CD4-positive, alpha-beta memory T cell (primary cell): ENCODE results near the gene FXYD1. TPM values are rescaled to one million over a fixed set of nuclear protein-coding genes. Genes with fewer than 3 reads are reported as not detected.

ENCODE experiments used
- CTCF ChIA-PET: fragments of 350-600 bp; sonication (Branson Sonifier 250); formaldehyde crosslinking; loops from one replicate; lab custom pipeline; 2021; ENCODE audit warnings: inconsistent platforms; ENCODE audit not compliant: partially characterized antibody; lab: Charles Lee
- POLR2A ChIA-PET: fragments of 350-600 bp; sonication (Branson Sonifier 250); formaldehyde crosslinking; loops from one replicate; lab custom pipeline; 2021; ENCODE audit not compliant: partially characterized antibody; lab: Charles Lee
- DNase-seq, 5 donors: peaks; one replicate each; pipeline versions ENCODE4 v3.0.0 to v3.0.0-alpha.2; 2020 to 2022; ENCODE audit warnings: mixed read lengths in 1 of 5
- H3K27ac ChIP-seq: one replicate; pipeline ENCODE4 v1.7.0; 2013; ENCODE audit warnings: low read depth, low read length
- H3K27me3 ChIP-seq: 2 replicates; pipeline ENCODE4 v1.7.0; 2013; ENCODE audit warnings: mild to moderate bottlenecking, low read length, moderate library complexity; ENCODE audit not compliant: insufficient read depth
- H3K36me3 ChIP-seq: 2 replicates; pipeline ENCODE4 v1.7.0; 2013; ENCODE audit warnings: mild to moderate bottlenecking, low read length, moderate library complexity; ENCODE audit not compliant: insufficient read depth
- H3K4me1 ChIP-seq: 2 replicates; pipeline ENCODE4 v1.7.0; 2013; ENCODE audit warnings: mild to moderate bottlenecking, low read length, moderate library complexity; ENCODE audit not compliant: insufficient read depth
- H3K4me3 ChIP-seq, 2 donors: one replicate each; pipeline ENCODE4 v1.7.0; 2013; ENCODE audit warnings: low read length in 2 of 2, mild to moderate bottlenecking in 1 of 2
- H3K9me3 ChIP-seq, 2 donors: one replicate each; pipeline ENCODE4 v1.7.0; 2013; ENCODE audit warnings: low read length in 2 of 2, control low read depth in 1 of 2; ENCODE audit not compliant: control insufficient read depth in 1 of 2
- H3K27ac Mint-ChIP-seq, 7 donors: one replicate each; pipeline ENCODE4 v1.8.0; 2020 to 2021; ENCODE audit warnings: mixed read lengths in 7 of 7, mild to moderate bottlenecking in 6 of 7, inconsistent platforms in 3 of 7, moderate library complexity in 3 of 7
- H3K27me3 Mint-ChIP-seq, 2 donors: one replicate each; pipeline ENCODE4 v1.8.0; 2020 to 2021; ENCODE audit warnings: mixed read lengths in 2 of 2
- H3K36me3 Mint-ChIP-seq, 2 donors: one replicate each; pipeline ENCODE4 v1.8.0; 2020 to 2021; ENCODE audit warnings: mixed read lengths in 2 of 2, inconsistent platforms in 1 of 2, mild to moderate bottlenecking in 1 of 2
- H3K4me1 Mint-ChIP-seq, 4 donors: one replicate each; pipeline ENCODE4 v1.8.0; 2020 to 2021; ENCODE audit warnings: mixed read lengths in 4 of 4, mild to moderate bottlenecking in 1 of 4
- H3K4me3 Mint-ChIP-seq, 8 donors: one replicate each; pipeline ENCODE4 v1.8.0; 2020 to 2021; ENCODE audit warnings: mixed read lengths in 8 of 8, mild to moderate bottlenecking in 7 of 8, moderate library complexity in 6 of 8, inconsistent platforms in 3 of 8
- H3K9me3 Mint-ChIP-seq, 8 donors: one replicate each; pipeline ENCODE4 v1.8.0; 2020 to 2021; ENCODE audit warnings: mixed read lengths in 8 of 8, mild to moderate bottlenecking in 5 of 8, inconsistent platforms in 3 of 8, moderate library complexity in 1 of 8
- intact Hi-C: fragments of 100-400 bp; cut with micrococcal nuclease; formaldehyde crosslinking; loops from one replicate; pipeline ENCODE4 v1.15.1; 2023
- polyA plus RNA-seq, 2 donors: library from polyadenylated mRNA; unstranded; fragments of 300-500 nt; fragmentation: Illumina TruSeq; gene quantifications; one replicate each; pipeline ENCODE4 v1.2.3, GENCODE V29; 2021
- total RNA-seq, 2 experiments: library from RNA; stranded (reverse); gene quantifications; one replicate each; pipeline ENCODE4 v1.2.3, GENCODE V29; 2021

The FXYD1 gene
- total and polyA plus RNA-seq, 4 experiments from 2014 or later, result 0.58 to 4.4 (median 3.4) TPM

DNA sequence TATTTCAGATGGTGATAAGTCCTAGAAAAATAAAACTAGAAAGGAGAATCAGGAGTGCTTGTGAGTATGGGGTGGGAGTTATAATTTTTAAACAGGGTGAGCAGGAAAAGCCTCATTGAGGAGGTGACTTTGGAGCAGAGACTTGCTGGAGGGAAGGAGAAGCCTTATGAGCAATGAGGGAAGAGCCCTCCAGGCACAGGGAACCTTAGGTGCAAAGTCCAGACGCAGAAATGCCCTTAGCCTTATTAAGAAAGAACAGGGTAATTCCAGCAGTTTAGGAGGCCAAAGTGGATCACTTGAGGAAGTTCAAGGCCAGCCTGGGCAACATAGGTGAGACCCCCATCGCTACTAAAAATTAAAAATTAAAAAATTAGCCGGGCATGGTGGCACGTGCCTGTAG, 44.0 kb upstream of the FXYD1 start:
- Mint-ChIP-seq H3K36me3 (no peaks in the 10 kb centered on the region), H3K4me1 (peaks cover 0 to 6% (median 3%) of the 10 kb centered on the region in 4 donors), H3K4me3 (no peak overlapping the region), H3K9me3 (no peaks in the 10 kb centered on the region), H3K27me3 (peaks cover 6 to 7% of the 10 kb centered on the region in 2 donors), H3K27ac (no peak overlapping the region)
- ChIA-PET POLR2A (no interaction called here), CTCF (no interaction called here)
- Histone ChIP-seq H3K4me1 (peaks cover 7% of the 10 kb centered on the region), H3K9me3 (no peaks in the 10 kb centered on the region), H3K36me3 (no peaks in the 10 kb centered on the region), H3K4me3 (no peak overlapping the region), H3K27me3 (no peaks in the 10 kb centered on the region), H3K27ac (no peak overlapping the region)
- no peak for DNase-seq
- intact Hi-C loops, result no loop called here

GRCh38 chr19:35095667-35096368, 42.8 kb upstream of the FXYD1 start:
- H3K4me1 Mint-ChIP-seq, result no peaks in the 10 kb centered on the region
- POLR2A ChIA-PET, result no interaction called here

DNA sequence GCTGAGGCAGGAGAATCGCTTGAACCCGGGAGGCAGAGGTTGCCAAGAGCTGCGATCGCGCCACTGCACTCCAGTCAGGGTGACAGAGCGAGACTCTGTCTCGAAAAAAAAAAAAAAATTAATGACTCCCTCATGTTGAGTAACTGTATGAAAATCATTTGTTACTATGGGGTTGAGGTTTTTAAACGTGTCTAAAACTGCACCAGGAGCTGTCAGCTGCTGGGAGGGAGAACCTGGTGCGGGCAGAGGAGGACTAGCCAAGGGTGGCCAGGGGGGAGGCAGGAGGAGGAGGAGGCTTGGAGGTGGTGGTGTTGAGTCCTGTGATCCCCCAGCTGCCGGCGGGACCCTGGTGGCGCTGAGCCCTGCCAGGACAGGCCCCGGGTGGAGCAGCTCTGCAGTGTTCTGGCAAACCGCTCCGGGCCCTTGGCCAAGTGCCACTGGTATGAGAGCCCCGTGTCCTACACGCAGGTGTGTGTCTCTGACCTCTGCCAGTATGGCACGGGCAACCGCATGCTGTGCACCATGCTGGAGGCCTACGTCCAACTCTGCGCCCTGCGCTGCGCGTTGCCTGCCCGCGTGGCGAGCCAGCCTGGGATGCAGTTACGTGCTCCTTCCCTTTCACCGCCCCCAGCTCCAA, 40.1 kb upstream of the FXYD1 start:
- DNase-seq, result no peak
- Histone ChIP-seq H3K9me3 (no peaks in the 10 kb centered on the region), H3K36me3 (no peaks in the 10 kb centered on the region), H3K27me3 (no peaks in the 10 kb centered on the region), H3K27ac (no peak overlapping the region), H3K4me1 (no peaks in the 10 kb centered on the region), H3K4me3 (no peak overlapping the region)
- CTCF ChIA-PET, result no interaction called here
- peaks cover 0 to 2% of the 10 kb centered on the region in 2 donors for H3K27me3 Mint-ChIP-seq
- POLR2A ChIA-PET, result no interaction called here
- H3K36me3 Mint-ChIP-seq, result no peaks in the 10 kb centered on the region
- no peak overlapping the region for H3K27ac Mint-ChIP-seq
- no peak overlapping the region for H3K4me3 Mint-ChIP-seq
- intact Hi-C loops, result no loop called here
- H3K9me3 Mint-ChIP-seq, result no peaks in the 10 kb centered on the region
- no peaks in the 10 kb centered on the region for H3K4me1 Mint-ChIP-seq

More at GRCh38 chr19:35095667-35096368, 42.8 kb upstream of the FXYD1 start:
- CTCF ChIA-PET, result interaction anchor here (1.1 kb wide), 1 partner anchor 51 kb away, joined by 4 read pairs; no protein-coding TSS in a partner anchor
- Histone ChIP-seq H3K9me3 (no peaks in the 10 kb centered on the region), H3K27ac (no peak overlapping the region), H3K4me1 (no peaks in the 10 kb centered on the region), H3K27me3 (no peaks in the 10 kb centered on the region), H3K36me3 (no peaks in the 10 kb centered on the region), H3K4me3 (no peak overlapping the region)
- no peaks in the 10 kb centered on the region for H3K36me3 Mint-ChIP-seq
- DNase-seq, result no peak
- H3K27me3 Mint-ChIP-seq, result peaks cover 0 to 2% of the 10 kb centered on the region in 2 donors
- no peaks in the 10 kb centered on the region for H3K9me3 Mint-ChIP-seq
- no peak overlapping the region for H3K27ac Mint-ChIP-seq
- H3K4me3 Mint-ChIP-seq, result no peak overlapping the region
- intact Hi-C loops, result no loop called here

DNA sequence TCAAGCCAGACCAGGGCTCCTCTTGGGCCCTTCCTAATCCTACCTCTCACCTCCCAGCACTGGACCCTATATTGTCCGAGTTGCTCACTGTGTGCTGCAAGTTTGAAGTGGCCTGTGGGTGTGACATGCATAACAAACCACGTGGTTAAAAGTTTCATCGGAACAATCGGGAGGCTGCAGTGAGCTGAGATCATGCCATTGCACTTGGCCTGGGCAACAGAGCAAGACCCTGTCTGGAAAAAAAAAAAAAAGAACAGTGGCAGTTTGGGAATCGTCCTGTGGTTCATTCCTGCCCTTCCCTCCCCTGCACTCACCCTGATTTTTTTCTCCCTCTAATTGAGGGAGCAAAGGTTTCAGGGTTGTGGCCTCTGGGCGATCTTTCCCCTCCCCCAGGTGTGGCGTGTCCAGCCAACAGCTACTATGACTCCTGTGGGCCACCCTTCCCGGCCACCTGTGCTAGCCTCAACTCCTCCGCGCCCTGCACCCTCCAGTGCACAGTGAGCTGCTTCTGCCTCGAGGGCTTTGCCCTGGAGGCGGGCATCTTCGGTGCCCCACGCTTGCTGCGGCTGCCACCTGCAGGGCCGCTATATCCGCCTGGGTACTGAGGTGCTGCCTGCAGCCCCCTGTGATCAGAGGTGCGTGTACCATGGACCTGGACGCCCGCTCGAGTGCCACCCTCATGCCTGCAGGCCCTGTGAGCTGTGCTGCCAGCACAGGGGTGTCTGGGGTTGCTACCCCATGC, 39.3 kb upstream of the FXYD1 start:
- Mint-ChIP-seq H3K27me3 (peaks cover 0 to under 1% of the 10 kb centered on the region in 2 donors), H3K4me3 (no peak overlapping the region), H3K4me1 (no peaks in the 10 kb centered on the region), H3K27ac (no peak overlapping the region), H3K36me3 (no peaks in the 10 kb centered on the region), H3K9me3 (no peaks in the 10 kb centered on the region)
- intact Hi-C loops, result no loop called here
- CTCF ChIA-PET, result interaction anchor here (0.8 kb wide), 1 partner anchor 55 kb away, joined by 4 read pairs; no protein-coding TSS in a partner anchor
- Histone ChIP-seq H3K4me3 (no peak overlapping the region), H3K27me3 (no peaks in the 10 kb centered on the region), H3K4me1 (no peaks in the 10 kb centered on the region), H3K36me3 (no peaks in the 10 kb centered on the region), H3K27ac (no peak overlapping the region), H3K9me3 (no peaks in the 10 kb centered on the region)
- POLR2A ChIA-PET, result no interaction called here
- DNase-seq, result no peak

GRCh38 chr19:35099897-35100275, 38.7 kb upstream of the FXYD1 start:
- Histone ChIP-seq H3K4me1 (no peaks in the 10 kb centered on the region), H3K27me3 (no peaks in the 10 kb centered on the region), H3K9me3 (no peaks in the 10 kb centered on the region), H3K36me3 (no peaks in the 10 kb centered on the region), H3K27ac (no peak overlapping the region), H3K4me3 (no peak overlapping the region)
- Mint-ChIP-seq H3K36me3 (no peaks in the 10 kb centered on the region), H3K27ac (no peak overlapping the region), H3K9me3 (no peaks in the 10 kb centered on the region), H3K27me3 (no peaks in the 10 kb centered on the region), H3K4me1 (no peaks in the 10 kb centered on the region), H3K4me3 (no peak overlapping the region)
- DNase-seq, result no peak
- intact Hi-C loops, result no loop called here
- POLR2A ChIA-PET, result no interaction called here
- CTCF ChIA-PET, result interaction anchor here (0.8 to 1.6 kb wide), 2 partner anchors 8 to 56 kb away, joined by 4 to 5 read pairs; no protein-coding TSS in a partner anchor

DNA sequence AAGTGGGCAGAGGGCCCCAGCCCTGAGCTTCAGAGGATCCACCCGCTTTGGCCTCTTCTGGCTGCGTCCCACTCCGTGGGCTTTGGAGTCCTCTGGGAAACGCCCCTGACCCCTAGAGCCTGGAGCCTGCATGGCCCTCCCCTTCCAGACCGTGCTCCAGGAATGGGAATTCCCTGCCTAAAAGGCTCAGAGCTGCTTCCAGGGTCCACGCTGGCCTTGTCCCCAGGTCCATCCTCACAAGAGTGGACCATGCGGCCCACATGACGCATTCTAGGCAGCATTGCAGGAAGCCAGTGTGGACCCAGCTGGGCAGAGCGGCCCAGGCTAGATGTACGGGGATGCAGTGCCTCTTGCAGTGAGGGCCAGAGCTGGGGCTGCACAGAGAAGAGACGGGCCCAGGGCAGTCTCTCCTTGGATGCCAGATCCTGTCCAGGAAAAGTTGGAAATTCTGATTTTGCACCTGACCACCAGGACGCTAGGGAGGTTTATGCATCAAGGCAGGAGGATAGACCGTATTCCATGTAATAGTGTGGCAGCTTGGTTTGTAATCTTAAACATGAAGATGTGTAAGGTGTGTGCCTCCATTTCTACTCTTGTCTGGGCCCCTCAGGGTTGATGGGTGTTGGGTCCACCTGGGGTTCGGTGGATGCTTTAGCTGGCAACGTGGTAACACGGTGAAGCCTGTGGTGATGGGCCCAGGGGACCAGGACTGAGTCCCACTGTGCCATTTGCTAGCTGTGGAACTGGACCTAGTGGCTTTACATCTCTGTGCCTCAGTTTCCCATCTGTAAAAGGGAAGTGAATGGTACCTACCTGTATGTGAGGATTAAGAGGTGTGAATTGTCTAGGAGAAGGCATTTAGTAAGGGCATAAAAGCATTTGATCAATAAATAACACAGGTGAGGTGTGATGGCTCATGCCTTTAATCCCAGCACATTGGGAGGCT, 37.8 kb upstream of the FXYD1 start:
- H3K4me1 ChIP-seq, result no peaks in the 10 kb centered on the region
- no peak for DNase-seq
- intact Hi-C loops, result no loop called here
- Mint-ChIP-seq H3K27me3 (no peaks in the 10 kb centered on the region), H3K27ac (no peak overlapping the region), H3K4me1 (no peaks in the 10 kb centered on the region), H3K9me3 (no peaks in the 10 kb centered on the region), H3K4me3 (no peak overlapping the region), H3K36me3 (no peaks in the 10 kb centered on the region)
- H3K36me3 ChIP-seq, result no peaks in the 10 kb centered on the region
- no peak overlapping the region for H3K4me3 ChIP-seq
- H3K9me3 ChIP-seq, result no peaks in the 10 kb centered on the region
- H3K27ac ChIP-seq, result no peak overlapping the region
- ChIA-PET CTCF (interaction anchor here (1.1 to 1.6 kb wide), 2 partner anchors 9 to 34 kb away, joined by 4 to 5 read pairs; no protein-coding TSS in a partner anchor), POLR2A (no interaction called here)
- no peaks in the 10 kb centered on the region for H3K27me3 ChIP-seq
